Heart left ventricle (tissue), 16 donors: Measurements from ENCODE around the gene PLG. TPM values are rescaled to one million over a fixed set of nuclear protein-coding genes. Genes with fewer than 3 reads are reported as not detected.

Source experiments
- ATAC-seq, 4 donors: fragments of 200-7000 bp; cut with Tn5 transposase; one replicate each; pipeline ENCODE4 v1.9.1; 2020 to 2022; ENCODE audit warnings: moderate library complexity in 4 of 4, mild to moderate bottlenecking in 3 of 4, moderate number of reproducible peaks in 1 of 4
- DNase-seq, 5 donors: peaks; one replicate each; pipeline ENCODE4 v3.0.0-alpha.2; 2020
- H3K27ac ChIP-seq, 12 donors: fragments of 200-600 bp; sonication (generic) in 4 of 12; one replicate each; pipeline versions ENCODE4 v1.5.0 to v1.8.0; 2016 to 2022; ENCODE audit warnings: mild to moderate bottlenecking in 2 of 12
- H3K27me3 ChIP-seq, 9 donors: fragments of 200-600 bp; sonication (generic) in 2 of 9; one replicate each; pipeline versions ENCODE4 v1.5.1 to v1.8.0; 2016 to 2022; ENCODE audit warnings: mild to moderate bottlenecking in 3 of 9
- H3K36me3 ChIP-seq, 9 donors: fragments of 200-600 bp; sonication (generic) in 2 of 9; one replicate each; pipeline versions ENCODE4 v1.5.0 to v1.8.0; 2018 to 2022; ENCODE audit warnings: mild to moderate bottlenecking in 2 of 9
- H3K4me1 ChIP-seq, 12 donors: fragments of 200-600 bp; sonication (generic) in 4 of 12; one replicate each; pipeline versions ENCODE4 v1.5.0 to v1.8.0; 2016 to 2022; ENCODE audit warnings: mild to moderate bottlenecking in 3 of 12
- H3K4me3 ChIP-seq, 12 donors: fragments of 200-600 bp; sonication (generic) in 4 of 12; one replicate each; pipeline versions ENCODE4 v1.5.0 to v1.8.0; 2017 to 2022; ENCODE audit warnings: mild to moderate bottlenecking in 9 of 12, moderate library complexity in 4 of 12
- H3K9me3 ChIP-seq, 12 donors: fragments of 200-600 bp; sonication (generic) in 4 of 12; one replicate each; pipeline versions ENCODE4 v1.5.0 to v1.8.0; 2016 to 2022; ENCODE audit warnings: mild to moderate bottlenecking in 1 of 12
- CTCF ChIP-seq, 12 donors: fragments of 200-600 bp; sonication (generic) in 4 of 12; IDR thresholded peaks; one replicate each; pipeline versions ENCODE4 v1.5.0 to v1.8.0; 2018 to 2022; ENCODE audit warnings: antibody characterized with exemption in 12 of 12, mild to moderate bottlenecking in 5 of 12
- POLR2A ChIP-seq, 2 donors: fragments of 450-650 bp; IDR thresholded peaks; one replicate each; pipeline ENCODE4 v1.6.1; 2017; ENCODE audit warnings: antibody characterized with exemption in 2 of 2, mild to moderate bottlenecking in 2 of 2, moderate library complexity in 2 of 2
- WGBS, 4 donors: extraction: QIAGEN DNeasy Blood & Tissue Kit in 2 of 4; methylation state at CpG; one replicate each; pipeline versions ENCODE4 v1.1.5 to v1.1.7; 2013 to 2018; 5-methylcytosine and 5-hydroxymethylcytosine counted together
- intact Hi-C, 10 donors: fragments of 100-400 bp; cut with DNase I; formaldehyde crosslinking; loops; one replicate each; pipeline versions ENCODE4 v1.11.1 to v1.14.2; 2022
- polyA plus RNA-seq, 2 donors: library from polyadenylated mRNA; stranded (reverse); fragments of 200-250 nt; gene quantifications; one replicate each; pipeline ENCODE4 v1.2.3, GENCODE V29; 2013
- total RNA-seq, 9 donors: library from RNA; depleted of rRNA in 2 of 9; stranded (reverse); fragments of >200 nt in 2 of 9; fragmentation: NEBNext Ultra II Directional in 3 of 9; extraction: Animal tissue kit (Norgen Biotek cat#: 25700) in 3 of 9; gene quantifications; one replicate each; pipeline versions ENCODE4 v1.1.0 to v1.2.4, GENCODE V29; 2016 to 2023
- donor health status: ischemic (EF 13 %, LVEDD 7.1; RV severe dilation, severe dysfunction).
- donor health status: healthy with polysubstance abuse.
- donor health status: DM: no; HTN: yes; CAD: no.
- donor health status: DM: no; HTN: no; CAD: no.
- donor health status: ischemic (EF 25% LVEDD 6.9; RV normal size, moderate dysfunction).
- donor health status: ischemic (EF 25% LVEDD 5.7; RV mildly dilated, moderate dysfunction).
- donor health status: healthy.
- donor health status: DM: yes; HTN: yes; CAD: no.
- donor health status: ischemic (EF 35%, LVEDD 5.7; RV mildly dilated, moderate dysfunction).
- donor health status: nonischemic (EF 11% LVEDD 7.7; RV severe dilation, severe dysfunction).
- donor health status: DM: yes; HTN: yes; CAD: no.
- donor health status: PGD.
- donor health status: ischemic (EF 29% LVEDD 5.4; RV normal size, mild dysfunction).
- donor health status: nonischemic (EF 23%, LVEDD 6.1; RV moderate dilation, normal function).

The PLG gene
- total and polyA plus RNA-seq, 11 donors = 0.03 to 0.44 TPM; not detected in 9

GRCh38 chr6:160789263-160790027, 87.4 kb downstream of the PLG start:
- no peak for ATAC-seq
- no peak for TF ChIP-seq CTCF (IDR thresholded peaks at IDR 0.05)
- TF ChIP-seq POLR2A (IDR thresholded peaks at IDR 0.05) = no peak
- Histone ChIP-seq H3K9me3 (no peaks in the 10 kb centered on the region), H3K36me3 (no peaks in the 10 kb centered on the region), H3K4me3 (no peak overlapping the region), H3K4me1 (no peaks in the 10 kb centered on the region), H3K27me3 (no peaks in the 10 kb centered on the region), H3K27ac (no peak overlapping the region)
- 45 to 84% (median 71%) methylated on average over 8 to 9 of the region's 9 CpGs for WGBS, 4 donors
- no peak for DNase-seq
- intact Hi-C loops = no loop called here

DNA sequence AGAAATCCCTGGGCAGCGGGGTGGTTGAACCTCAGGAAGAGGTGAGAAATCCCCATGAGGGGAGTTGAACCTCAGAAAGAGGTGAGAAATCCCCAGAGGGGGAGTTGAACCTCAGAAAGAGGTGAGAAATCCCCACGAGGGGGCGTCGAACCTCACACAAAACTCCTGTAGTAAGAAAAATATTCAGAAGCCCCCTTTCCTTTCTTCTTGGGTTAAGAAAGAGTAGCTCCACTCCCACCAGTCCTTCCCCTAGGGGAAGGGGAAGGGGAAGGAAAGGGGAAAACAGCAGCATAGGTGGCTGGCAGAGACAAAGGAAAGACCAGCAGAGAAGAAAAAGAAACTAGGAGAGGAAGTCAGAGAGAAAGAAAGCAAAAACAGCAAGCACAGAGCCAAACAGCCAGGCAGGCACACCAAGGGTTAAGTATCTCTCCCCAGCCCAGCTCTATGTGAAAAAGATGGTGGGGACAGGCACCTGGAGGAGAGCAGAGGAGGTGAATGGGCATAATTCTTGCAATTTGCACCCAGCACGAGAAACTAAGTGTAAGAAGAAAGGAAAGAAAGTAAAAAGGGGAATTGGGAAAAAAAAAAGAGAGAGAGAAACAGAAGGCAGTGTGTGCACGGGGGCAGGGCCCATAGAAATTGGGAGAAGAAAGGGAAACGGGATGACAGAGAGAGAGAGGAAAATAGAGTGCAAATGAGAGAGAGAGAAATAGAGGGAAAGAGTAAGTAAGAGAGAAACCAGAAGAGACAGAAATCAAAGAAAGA, 88.2 kb downstream of the PLG start:
- no peaks in the 10 kb centered on the region for H3K9me3 ChIP-seq
- DNase-seq (no peak), ATAC-seq (no peak)
- H3K4me1 ChIP-seq = no peaks in the 10 kb centered on the region
- H3K36me3 ChIP-seq = no peaks in the 10 kb centered on the region
- intact Hi-C loops = no loop called here
- H3K27ac ChIP-seq = no peak overlapping the region
- 48 to 60% (median 54%) methylated on average over 7 of the region's 7 CpGs for WGBS, 4 donors
- no peak overlapping the region for H3K4me3 ChIP-seq
- TF ChIP-seq POLR2A (IDR thresholded peaks at IDR 0.05) (no peak), CTCF (IDR thresholded peaks at IDR 0.05) (peak in 1 of 12 donors; percentile 13)
- no peaks in the 10 kb centered on the region for H3K27me3 ChIP-seq

GRCh38 chr6:160791459-160791858, 89.4 kb downstream of the PLG start:
- TF ChIP-seq CTCF (IDR thresholded peaks at IDR 0.05) (no peak), POLR2A (IDR thresholded peaks at IDR 0.05) (no peak)
- Histone ChIP-seq H3K27me3 (no peaks in the 10 kb centered on the region), H3K36me3 (no peaks in the 10 kb centered on the region), H3K9me3 (no peaks in the 10 kb centered on the region), H3K4me1 (no peaks in the 10 kb centered on the region), H3K27ac (no peak overlapping the region), H3K4me3 (no peak overlapping the region)
- ATAC-seq (no peak), DNase-seq (no peak)
- intact Hi-C loops = no loop called here
- 78 to 91% (median 87%) methylated on average over 6 of the region's 6 CpGs for WGBS, 4 donors

DNA sequence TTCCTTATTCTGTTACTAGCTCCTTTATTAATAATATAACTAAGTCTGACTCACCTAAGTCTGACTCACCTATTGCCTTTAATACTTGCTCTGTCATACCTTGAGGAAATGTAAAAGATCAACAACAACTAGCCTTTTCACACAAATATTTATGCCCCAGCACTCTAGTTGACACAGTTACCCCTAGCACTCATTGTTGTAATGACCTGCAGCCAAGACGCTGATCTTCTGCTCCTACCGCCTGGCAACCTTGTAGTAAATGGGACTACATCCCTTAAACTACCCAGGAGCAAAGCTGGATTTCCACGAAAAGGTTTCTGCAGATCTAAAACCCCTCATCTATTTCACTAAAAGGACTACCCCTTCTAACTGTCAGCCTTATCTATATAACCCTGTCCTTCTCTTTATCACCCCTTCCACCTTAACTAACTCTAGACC, 90.0 kb downstream of the PLG start:
- ATAC-seq = no peak

More for the DNA sequence above, 90.0 kb downstream of the PLG start:
- H3K36me3 ChIP-seq = no peaks in the 10 kb centered on the region
- intact Hi-C loops = no loop called here
- no peak for DNase-seq
- H3K27me3 ChIP-seq = no peaks in the 10 kb centered on the region
- WGBS, 4 donors = 80 to 88% (median 82%) methylated on average over 3 of the region's 3 CpGs
- no peaks in the 10 kb centered on the region for H3K4me1 ChIP-seq
- H3K27ac ChIP-seq = no peak overlapping the region
- H3K9me3 ChIP-seq = no peaks in the 10 kb centered on the region
- no peak overlapping the region for H3K4me3 ChIP-seq
- TF ChIP-seq POLR2A (IDR thresholded peaks at IDR 0.05) (no peak), CTCF (IDR thresholded peaks at IDR 0.05) (no peak)
